Neural crest cell (in vitro differentiated cells): ENCODE results near the gene INPPL1. TPM values are rescaled to one million over a fixed set of nuclear protein-coding genes. Genes with fewer than 3 reads are reported as not detected.
"Not testable (repeated sequence)": the region's sequence is repeated elsewhere in the genome, so short reads cannot be mapped to it uniquely, and the experiment has no call there.

ENCODE experiments used
- DNase-seq: peaks from one replicate; pipeline ENCODE4 v3.0.0; 2021; ENCODE audit warnings: low read depth, mixed read lengths, low spot score
- H3K27ac Mint-ChIP-seq: one replicate; pipeline ENCODE4 v1.8.0; 2021; ENCODE audit warnings: mild to moderate bottlenecking, mixed read lengths; ENCODE audit not compliant: unreplicated experiment
- H3K27me3 Mint-ChIP-seq: 2 replicates; pipeline ENCODE4 v1.8.0; 2021; ENCODE audit warnings: low read depth, mild to moderate bottlenecking, mixed read lengths
- H3K36me3 Mint-ChIP-seq: 2 replicates; pipeline ENCODE4 v1.8.0; 2021; ENCODE audit warnings: low read depth, mild to moderate bottlenecking, mixed read lengths
- H3K4me1 Mint-ChIP-seq: 2 replicates; pipeline ENCODE4 v1.8.0; 2021; ENCODE audit warnings: mixed read lengths
- H3K4me3 Mint-ChIP-seq: one replicate; pipeline ENCODE4 v1.8.0; 2021; ENCODE audit warnings: mild to moderate bottlenecking, mixed read lengths
- H3K9me3 Mint-ChIP-seq: 2 replicates; pipeline ENCODE4 v1.8.0; 2021; ENCODE audit warnings: mixed read lengths
- CTCF ChIP-seq: fragments of 200-600 bp; sonication (generic); conservative IDR thresholded peaks from 2 replicates; pipeline ENCODE4 v1.5.0; 2021; ENCODE audit warnings: antibody characterized with exemption, mild to moderate bottlenecking
- total RNA-seq: library from RNA; stranded (reverse); gene quantifications from 2 replicates; pipeline ENCODE4 v1.2.1, GENCODE V29; 2021

The INPPL1 gene
- total RNA-seq, 1 donor from 2014 or later: 247 TPM

- H3K27me3 Mint-ChIP-seq: peaks cover 10% of the 10 kb centered on the region
- DNase-seq: no peak
- H3K9me3 Mint-ChIP-seq: peaks cover 3% of the 10 kb centered on the region
These were observed 34.9 kb downstream of the INPPL1 start for GRCh38 chr11:72259490-72259889.

GRCh38 chr11:72260574-72260973, 36.0 kb downstream of the INPPL1 start:
- H3K27me3 Mint-ChIP-seq: peaks cover 7% of the 10 kb centered on the region
- no peak for TF ChIP-seq CTCF
- no peaks in the 10 kb centered on the region for H3K4me1 Mint-ChIP-seq
- H3K36me3 Mint-ChIP-seq: no peaks in the 10 kb centered on the region
- no peak overlapping the region for H3K27ac Mint-ChIP-seq
- no peak overlapping the region for H3K4me3 Mint-ChIP-seq
- no peaks in the 10 kb centered on the region for H3K9me3 Mint-ChIP-seq
- no peak for DNase-seq

More at GRCh38 chr11:72259490-72259889, 34.9 kb downstream of the INPPL1 start:
- H3K4me3 Mint-ChIP-seq: no peak overlapping the region
- no peaks in the 10 kb centered on the region for H3K36me3 Mint-ChIP-seq
- H3K27ac Mint-ChIP-seq: no peak overlapping the region
- no peaks in the 10 kb centered on the region for H3K4me1 Mint-ChIP-seq
- TF ChIP-seq CTCF: no peak

- Mint-ChIP-seq H3K9me3 (no peaks in the 10 kb centered on the region), H3K36me3 (no peaks in the 10 kb centered on the region), H3K4me3 (no peak overlapping the region), H3K27me3 (peaks cover 12% of the 10 kb centered on the region), H3K27ac (no peak overlapping the region), H3K4me1 (no peaks in the 10 kb centered on the region)
- no peak for TF ChIP-seq CTCF
- no peak for DNase-seq
These were observed 38.8 kb downstream of the INPPL1 start for GRCh38 chr11:72263361-72263760.

GRCh38 chr11:72265951-72266350, 41.4 kb downstream of the INPPL1 start:
- Mint-ChIP-seq H3K27ac (no peak overlapping the region), H3K4me1 (no peaks in the 10 kb centered on the region), H3K36me3 (no peaks in the 10 kb centered on the region), H3K27me3 (peaks cover 21% of the 10 kb centered on the region), H3K4me3 (no peak overlapping the region), H3K9me3 (no peaks in the 10 kb centered on the region)
- TF ChIP-seq CTCF: no peak
- DNase-seq: no peak

GRCh38 chr11:72266960-72267359, 42.4 kb downstream of the INPPL1 start:
- H3K36me3 Mint-ChIP-seq, H3K9me3 Mint-ChIP-seq, H3K4me1 Mint-ChIP-seq, H3K27ac Mint-ChIP-seq, DNase-seq, H3K4me3 Mint-ChIP-seq: not testable (repeated sequence)
- H3K27me3 Mint-ChIP-seq: peaks cover 26% of the 10 kb centered on the region

GRCh38 chr11:72267956-72268617, 43.5 kb downstream of the INPPL1 start:
- no peaks in the 10 kb centered on the region for H3K4me1 Mint-ChIP-seq
- no peak for TF ChIP-seq CTCF
- no peak overlapping the region for H3K27ac Mint-ChIP-seq
- DNase-seq: no peak
- no peak overlapping the region for H3K4me3 Mint-ChIP-seq
- no peaks in the 10 kb centered on the region for H3K9me3 Mint-ChIP-seq
- peaks cover 26% of the 10 kb centered on the region for H3K27me3 Mint-ChIP-seq
- H3K36me3 Mint-ChIP-seq: no peaks in the 10 kb centered on the region
